NCI-H2029 (cell line): ENCODE measurements around the gene MORF4L2.
"Not testable (repeated sequence)": the region's sequence is repeated elsewhere in the genome, so short reads cannot be mapped to it uniquely, and the experiment has no call there.

Experiments used
- DNase-seq: peaks from one replicate; lab custom pipeline; 2025; lab: John Stamatoyannopoulos, UW

MORF4L2 gene

GRCh38 chrX:103678199-103678993, 8.1 kb downstream of the MORF4L2 start:
- no peak for DNase-seq

- DNase-seq, result no peak
These were observed 11.7 kb downstream of the MORF4L2 start for GRCh38 chrX:103674531-103675454.

- DNase-seq, result no peak
These were observed 16.8 kb downstream of the MORF4L2 start for GRCh38 chrX:103669745-103670144.

- DNase-seq, result no peak
These were observed 20.0 kb downstream of the MORF4L2 start for GRCh38 chrX:103666202-103667107.

GRCh38 chrX:103663981-103664762, 22.3 kb downstream of the MORF4L2 start:
- peak; percentile 11 for DNase-seq

- DNase-seq, result not testable (repeated sequence)
These were observed 27.0 kb downstream of the MORF4L2 start for GRCh38 chrX:103659460-103659859.

GRCh38 chrX:103658681-103659433, 27.6 kb downstream of the MORF4L2 start:
- no peak for DNase-seq

- DNase-seq, result not testable (repeated sequence)
These were observed 29.4 kb downstream of the MORF4L2 start for GRCh38 chrX:103657066-103657465.

- DNase-seq, result no peak
These were observed 29.9 kb downstream of the MORF4L2 start for GRCh38 chrX:103656617-103657016.

- not testable (repeated sequence) for DNase-seq
These were observed 31.1 kb downstream of the MORF4L2 start for GRCh38 chrX:103655230-103656000.

- DNase-seq, result no peak
These were observed 35.2 kb downstream of the MORF4L2 start for GRCh38 chrX:103651151-103651773.

GRCh38 chrX:103647630-103648029, 38.9 kb downstream of the MORF4L2 start:
- no peak for DNase-seq

GRCh38 chrX:103644125-103644524, 42.4 kb downstream of the MORF4L2 start:
- DNase-seq, result no peak

GRCh38 chrX:103640401-103641155, 45.9 kb downstream of the MORF4L2 start:
- DNase-seq, result no peak

GRCh38 chrX:103638479-103639346, 47.8 kb downstream of the MORF4L2 start:
- DNase-seq, result not testable (repeated sequence)

GRCh38 chrX:103637604-103638338, 48.7 kb downstream of the MORF4L2 start:
- no peak for DNase-seq

- DNase-seq, result no peak
These were observed 51.1 kb downstream of the MORF4L2 start for GRCh38 chrX:103635436-103635835.
